GM12878 (cell line): ENCODE data around the gene NOCT. TPM values are rescaled to one million over a fixed set of nuclear protein-coding genes. Genes with fewer than 3 reads are reported as not detected.

Experiments
- ASH2L ChIP-seq: fragments of 300-600, 200-600 bp; sonication (generic); IDR thresholded peaks from 2 replicates; pipeline ENCODE4 v1.6.1; 2017; ENCODE audit warnings: low read depth, mild to moderate bottlenecking, borderline replicate concordance
- BRCA1 ChIP-seq: IDR thresholded peaks from 2 replicates; pipeline ENCODE4 v1.6.1; 2011; ENCODE audit warnings: low read depth, low read length, improper control_type of control experiment
- CBFB ChIP-seq: IDR thresholded peaks from 2 replicates; pipeline ENCODE4 v1.6.1; 2016; ENCODE audit warnings: antibody characterized with exemption, low read depth
- CBX5 ChIP-seq: sonication (generic); IDR thresholded peaks from 2 replicates; pipeline ENCODE4 v1.6.1; 2016; ENCODE audit warnings: low read depth, moderate library complexity, mild to moderate bottlenecking, inconsistent platforms
- CREM ChIP-seq: IDR thresholded peaks from 2 replicates; pipeline ENCODE4 v1.6.1; 2014; ENCODE audit warnings: antibody characterized with exemption, low read depth
- GATAD2B ChIP-seq: fragments of 450-650 bp; conservative IDR thresholded peaks from 2 replicates; pipeline ENCODE4 v1.6.1; 2017; ENCODE audit warnings: low read depth, mild to moderate bottlenecking, moderate library complexity
- HDAC2 ChIP-seq: fragments of 200-600 bp; sonication (generic); IDR thresholded peaks from 2 replicates; pipeline ENCODE4 v1.6.1; 2017
- KLF5 ChIP-seq: fragments of 450-650 bp; IDR thresholded peaks from 2 replicates; pipeline ENCODE4 v1.6.1; 2014; ENCODE audit warnings: mild to moderate bottlenecking; ENCODE audit not compliant: partially characterized antibody
- MEF2A ChIP-seq: IDR thresholded peaks from 2 replicates; pipeline ENCODE4 v1.6.1; 2011; ENCODE audit warnings: low read depth, mild to moderate bottlenecking, low read length, moderate library complexity; ENCODE audit not compliant: insufficient read depth
- MXI1 ChIP-seq: fragments of 150-350 bp; IDR thresholded peaks from 2 replicates; pipeline ENCODE4 v1.6.1; 2011; ENCODE audit warnings: low read depth, mild to moderate bottlenecking, inconsistent platforms, low read length, improper control_type of control experiment
- NRF1 ChIP-seq: conservative IDR thresholded peaks from 2 replicates; pipeline ENCODE4 v1.6.1; 2011; ENCODE audit warnings: mild to moderate bottlenecking, low read depth, low read length, improper control_type of control experiment
- POLR2AphosphoS2 ChIP-seq: IDR thresholded peaks from 2 replicates; pipeline ENCODE4 v1.6.1; 2011; ENCODE audit warnings: low read depth, mild to moderate bottlenecking, low read length, improper control_type of control experiment, moderate library complexity
- POLR2AphosphoS5 ChIP-seq: IDR thresholded peaks from 2 replicates; pipeline ENCODE4 v1.6.1; 2011; ENCODE audit warnings: mild to moderate bottlenecking, low read length, inconsistent platforms
- RBBP5 ChIP-seq: fragments of 200-600 bp; sonication (generic); conservative IDR thresholded peaks from 2 replicates; pipeline ENCODE4 v1.6.1; 2016
- SPI1 ChIP-seq: IDR thresholded peaks from 2 replicates; pipeline ENCODE4 v1.6.1; 2011; ENCODE audit warnings: low read depth, mild to moderate bottlenecking, low read length, moderate library complexity, borderline replicate concordance; ENCODE audit not compliant: insufficient read depth
- TARDBP ChIP-seq: IDR thresholded peaks from 2 replicates; pipeline ENCODE4 v1.6.1; 2016; ENCODE audit warnings: borderline replicate concordance
- ZNF207 ChIP-seq: fragments of 450-650 bp; IDR thresholded peaks from 2 replicates; pipeline ENCODE4 v1.6.1; 2014; ENCODE audit warnings: antibody characterized with exemption, mild to moderate bottlenecking, borderline replicate concordance
- polyA plus RNA-seq, 11 experiments: library from polyadenylated mRNA; depleted of rRNA in 4 of 11; unstranded in 6 of 11; stranded (reverse) in 5 of 11; fragments of >200 nt; fragmentation: Nextera tagmentation in 4 of 11; fragmentation: Illumina TruSeq in 1 of 11; extraction: Ambion mirVana in 4 of 11; extraction: Trizol in 1 of 11; gene quantifications; 1 replicate in 1 of 11; 2 replicates in 10 of 11; pipeline versions ENCODE4 v1.2.1 to v1.2.3, GENCODE V29; 2011 to 2016; ENCODE audit warnings: inconsistent platforms in 2 of 11, missing spikeins in 2 of 11, low read depth in 1 of 11
- total RNA-seq, 4 experiments: library from RNA; depleted of rRNA in 3 of 4; stranded (reverse); fragments of >200 nt in 3 of 4; fragmentation: Illumina TruSeq in 1 of 4; extraction: Trizol in 1 of 4; gene quantifications; 2 replicates each; pipeline versions ENCODE4 v1.2.1 to v1.2.3, GENCODE V29; 2013 to 2021
- TF ChIP-seq, protein P1 (sequence below): fragments of 450-650 bp; formaldehyde crosslinking; IDR thresholded peaks from 2 replicates; pipeline ENCODE4 v1.4.0; 2022; ENCODE audit warnings: mild to moderate bottlenecking, moderate library complexity
- TF ChIP-seq, protein P2 (sequence below): IDR thresholded peaks from 2 replicates; pipeline ENCODE4 v1.6.1; 2012; ENCODE audit warnings: low read length, inconsistent platforms
- TF ChIP-seq, protein P3 (sequence below): fragments of 450-650 bp; IDR thresholded peaks from 2 replicates; pipeline ENCODE4 v1.6.1; 2017; ENCODE audit warnings: mild to moderate bottlenecking, low read depth, inconsistent platforms; ENCODE audit not compliant: poor library complexity, severe bottlenecking
- TF ChIP-seq, protein P4 (sequence below): fragments of 450-650 bp; IDR thresholded peaks from 2 replicates; pipeline ENCODE4 v1.6.1; 2018; ENCODE audit warnings: borderline replicate concordance, mild to moderate bottlenecking; ENCODE audit not compliant: partially characterized antibody

The NOCT gene
- total and polyA plus RNA-seq, 10 of the 15 experiments (the other 5 are each of a cell fraction or from before 2014, with no cell fraction given): 1.4 to 17.6 (median 8.1) TPM

DNA sequence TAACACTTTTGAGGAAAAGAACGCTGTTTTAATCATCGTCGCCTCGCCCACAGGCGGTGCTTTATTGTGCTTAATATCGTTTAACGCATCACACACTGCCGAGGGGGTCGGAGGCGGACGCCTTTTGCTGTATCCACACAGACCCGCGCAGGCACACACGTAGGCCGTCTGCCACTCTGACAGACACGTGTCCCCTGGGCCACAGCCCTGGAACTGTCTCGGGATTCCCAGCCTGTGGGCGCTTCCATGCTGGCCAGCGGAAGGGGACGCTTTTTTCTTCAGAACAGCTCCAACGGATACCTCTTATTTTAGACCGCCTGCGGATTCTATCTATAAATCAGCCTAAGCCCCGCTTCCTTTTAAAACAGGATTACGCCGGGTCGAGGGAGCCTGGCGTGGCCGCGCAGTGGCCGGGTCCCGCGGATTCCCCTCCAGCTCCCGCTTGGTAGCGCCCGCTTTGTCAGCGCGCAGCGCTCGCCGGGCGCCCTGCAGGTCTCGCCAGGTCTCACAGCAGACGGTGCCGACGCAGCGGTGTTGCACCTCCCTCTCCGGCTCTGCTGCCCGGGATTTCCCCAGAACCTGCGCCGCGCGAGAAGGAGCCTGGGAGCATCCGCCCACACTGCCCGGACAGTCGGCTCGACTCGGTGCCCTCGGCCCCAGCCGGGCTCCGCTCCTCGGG lies at the start of gene NOCT (continued):
- no peak for TF ChIP-seq RBBP5
- TF ChIP-seq POLR2AphosphoS2: peak; percentile 62; the same call in 1 of the 2 replicates
- 0 out of 2 replicates have a peak, but pooled peaks have one; percentile 75 for TF ChIP-seq HDAC2
- TF ChIP-seq SPI1: no peak
- TF ChIP-seq ZNF207: peak; percentile 99
- TF ChIP-seq GATAD2B: no peak
- peak; percentile 48; the same call in 1 of the 2 replicates for TF ChIP-seq BRCA1
- no peak for TF ChIP-seq ASH2L
- peak; percentile 5; the same call in 1 of the 2 replicates for TF ChIP-seq CREM
- TF ChIP-seq, protein P1, sequence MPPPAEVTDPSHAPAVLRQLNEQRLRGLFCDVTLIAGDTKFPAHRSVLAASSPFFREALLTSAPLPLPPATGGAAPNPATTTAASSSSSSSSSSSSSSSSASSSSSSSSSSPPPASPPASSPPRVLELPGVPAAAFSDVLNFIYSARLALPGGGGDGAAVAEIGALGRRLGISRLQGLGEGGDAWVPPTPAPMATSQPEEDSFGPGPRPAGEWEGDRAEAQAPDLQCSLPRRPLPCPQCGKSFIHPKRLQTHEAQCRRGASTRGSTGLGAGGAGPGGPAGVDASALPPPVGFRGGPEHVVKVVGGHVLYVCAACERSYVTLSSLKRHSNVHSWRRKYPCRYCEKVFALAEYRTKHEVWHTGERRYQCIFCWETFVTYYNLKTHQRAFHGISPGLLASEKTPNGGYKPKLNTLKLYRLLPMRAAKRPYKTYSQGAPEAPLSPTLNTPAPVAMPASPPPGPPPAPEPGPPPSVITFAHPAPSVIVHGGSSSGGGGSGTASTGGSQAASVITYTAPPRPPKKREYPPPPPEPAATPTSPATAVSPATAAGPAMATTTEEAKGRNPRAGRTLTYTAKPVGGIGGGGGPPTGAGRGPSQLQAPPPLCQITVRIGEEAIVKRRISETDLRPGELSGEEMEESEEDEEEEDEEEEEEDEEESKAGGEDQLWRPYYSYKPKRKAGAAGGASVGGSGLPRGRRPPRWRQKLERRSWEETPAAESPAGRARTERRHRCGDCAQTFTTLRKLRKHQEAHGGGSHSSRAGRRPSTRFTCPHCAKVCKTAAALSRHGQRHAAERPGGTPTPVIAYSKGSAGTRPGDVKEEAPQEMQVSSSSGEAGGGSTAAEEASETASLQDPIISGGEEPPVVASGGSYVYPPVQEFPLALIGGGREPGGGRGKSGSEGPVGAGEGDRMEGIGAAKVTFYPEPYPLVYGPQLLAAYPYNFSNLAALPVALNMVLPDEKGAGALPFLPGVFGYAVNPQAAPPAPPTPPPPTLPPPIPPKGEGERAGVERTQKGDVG: no peak
- peak; percentile 92 for TF ChIP-seq CBX5
- TF ChIP-seq, protein P2, sequence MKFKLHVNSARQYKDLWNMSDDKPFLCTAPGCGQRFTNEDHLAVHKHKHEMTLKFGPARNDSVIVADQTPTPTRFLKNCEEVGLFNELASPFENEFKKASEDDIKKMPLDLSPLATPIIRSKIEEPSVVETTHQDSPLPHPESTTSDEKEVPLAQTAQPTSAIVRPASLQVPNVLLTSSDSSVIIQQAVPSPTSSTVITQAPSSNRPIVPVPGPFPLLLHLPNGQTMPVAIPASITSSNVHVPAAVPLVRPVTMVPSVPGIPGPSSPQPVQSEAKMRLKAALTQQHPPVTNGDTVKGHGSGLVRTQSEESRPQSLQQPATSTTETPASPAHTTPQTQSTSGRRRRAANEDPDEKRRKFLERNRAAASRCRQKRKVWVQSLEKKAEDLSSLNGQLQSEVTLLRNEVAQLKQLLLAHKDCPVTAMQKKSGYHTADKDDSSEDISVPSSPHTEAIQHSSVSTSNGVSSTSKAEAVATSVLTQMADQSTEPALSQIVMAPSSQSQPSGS: 0 out of 2 replicates have a peak, but pooled peaks have one; percentile 39
- peak; percentile 98 for TF ChIP-seq POLR2AphosphoS5
- no peak for TF ChIP-seq TARDBP
- TF ChIP-seq MEF2A: 0 out of 2 replicates have a peak, but pooled peaks have one; percentile 30
- peak; percentile 100 for TF ChIP-seq KLF5
- TF ChIP-seq, protein P3, sequence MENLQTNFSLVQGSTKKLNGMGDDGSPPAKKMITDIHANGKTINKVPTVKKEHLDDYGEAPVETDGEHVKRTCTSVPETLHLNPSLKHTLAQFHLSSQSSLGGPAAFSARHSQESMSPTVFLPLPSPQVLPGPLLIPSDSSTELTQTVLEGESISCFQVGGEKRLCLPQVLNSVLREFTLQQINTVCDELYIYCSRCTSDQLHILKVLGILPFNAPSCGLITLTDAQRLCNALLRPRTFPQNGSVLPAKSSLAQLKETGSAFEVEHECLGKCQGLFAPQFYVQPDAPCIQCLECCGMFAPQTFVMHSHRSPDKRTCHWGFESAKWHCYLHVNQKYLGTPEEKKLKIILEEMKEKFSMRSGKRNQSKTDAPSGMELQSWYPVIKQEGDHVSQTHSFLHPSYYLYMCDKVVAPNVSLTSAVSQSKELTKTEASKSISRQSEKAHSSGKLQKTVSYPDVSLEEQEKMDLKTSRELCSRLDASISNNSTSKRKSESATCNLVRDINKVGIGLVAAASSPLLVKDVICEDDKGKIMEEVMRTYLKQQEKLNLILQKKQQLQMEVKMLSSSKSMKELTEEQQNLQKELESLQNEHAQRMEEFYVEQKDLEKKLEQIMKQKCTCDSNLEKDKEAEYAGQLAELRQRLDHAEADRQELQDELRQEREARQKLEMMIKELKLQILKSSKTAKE: peak; percentile 99
- TF ChIP-seq NRF1: 0 out of 2 replicates have a peak, but pooled peaks have one; percentile 4
- TF ChIP-seq, protein P4, sequence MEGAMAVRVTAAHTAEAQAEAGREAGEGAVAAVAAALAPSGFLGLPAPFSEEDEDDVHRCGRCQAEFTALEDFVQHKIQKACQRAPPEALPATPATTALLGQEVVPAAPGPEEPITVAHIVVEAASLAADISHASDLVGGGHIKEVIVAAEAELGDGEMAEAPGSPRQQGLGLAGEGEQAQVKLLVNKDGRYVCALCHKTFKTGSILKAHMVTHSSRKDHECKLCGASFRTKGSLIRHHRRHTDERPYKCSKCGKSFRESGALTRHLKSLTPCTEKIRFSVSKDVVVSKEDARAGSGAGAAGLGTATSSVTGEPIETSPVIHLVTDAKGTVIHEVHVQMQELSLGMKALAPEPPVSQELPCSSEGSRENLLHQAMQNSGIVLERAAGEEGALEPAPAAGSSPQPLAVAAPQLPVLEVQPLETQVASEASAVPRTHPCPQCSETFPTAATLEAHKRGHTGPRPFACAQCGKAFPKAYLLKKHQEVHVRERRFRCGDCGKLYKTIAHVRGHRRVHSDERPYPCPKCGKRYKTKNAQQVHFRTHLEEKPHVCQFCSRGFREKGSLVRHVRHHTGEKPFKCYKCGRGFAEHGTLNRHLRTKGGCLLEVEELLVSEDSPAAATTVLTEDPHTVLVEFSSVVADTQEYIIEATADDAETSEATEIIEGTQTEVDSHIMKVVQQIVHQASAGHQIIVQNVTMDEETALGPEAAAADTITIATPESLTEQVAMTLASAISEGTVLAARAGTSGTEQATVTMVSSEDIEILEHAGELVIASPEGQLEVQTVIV: peak; percentile 79
- peak; percentile 96 for TF ChIP-seq MXI1
- no peak for TF ChIP-seq CBFB
